ENCODE measurements around the gene UGT2B17.
"Not testable (repeated sequence)": the region's sequence is repeated elsewhere in the genome, so short reads cannot be mapped to it uniquely, and the experiment has no call there.

UGT2B17 gene

DNA sequence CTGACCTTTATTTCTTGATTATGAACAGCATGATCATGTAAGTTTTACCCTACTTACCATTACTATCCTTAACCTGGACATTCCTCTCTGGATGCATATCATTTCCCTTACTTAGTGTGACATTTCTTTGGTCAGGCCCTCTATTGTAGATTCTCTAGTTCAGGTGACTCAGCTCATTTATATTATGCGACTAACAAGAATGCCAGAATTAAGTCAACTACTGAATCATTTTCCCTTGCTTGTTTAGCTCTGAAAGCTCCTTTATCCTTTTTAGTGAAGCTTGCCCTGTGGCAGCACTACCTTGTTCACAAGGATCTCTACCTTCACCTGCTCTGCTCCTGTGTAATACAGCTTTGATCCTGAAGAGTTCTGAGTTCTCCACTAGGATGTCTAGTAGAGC lies 15.1 kb upstream of the UGT2B17 start:
- Histone ChIP-seq H2BK5ac (ENCODE audit: low read length) (no peak overlapping the region), H3K56ac (ENCODE audit: low read length) (no peak overlapping the region), H3K4me1 (ENCODE audit: control insufficient read depth, low read depth, low read length) (no peaks in the 10 kb centered on the region), H3K4ac (ENCODE audit: low read depth, low read length) (no peak overlapping the region), H3K18ac (ENCODE audit: low read length) (no peak overlapping the region), H3K27me3 (ENCODE audit: insufficient read depth, low read length, poor library complexity) (no peaks in the 10 kb centered on the region), H3K79me2 (ENCODE audit: control insufficient read depth, insufficient read depth, low read length) (no peaks in the 10 kb centered on the region), H3K23ac (ENCODE audit: low read length) (no peak overlapping the region), H3K4me3 (ENCODE audit: low read length) (no peak overlapping the region), H3K27ac (ENCODE audit: low read depth, low read length) (no peak overlapping the region), H2BK15ac (replicated peaks; ENCODE audit: low read depth) (no peak overlapping the region), H3K79me1 (ENCODE audit: low read length) (no peaks in the 10 kb centered on the region), H3K9ac (ENCODE audit: low read length) (no peak overlapping the region), H3K36me3 (ENCODE audit: control insufficient read depth, insufficient read depth, low read length) (no peaks in the 10 kb centered on the region), H3K4me2 (ENCODE audit: low read length) (no peak overlapping the region), H4K8ac (ENCODE audit: low read depth, low read length) (no peak overlapping the region), H2BK120ac (ENCODE audit: low read depth, low read length) (no peak overlapping the region), H4K5ac (ENCODE audit: low read length) (no peak overlapping the region), H2AK5ac (ENCODE audit: low read length) (no peak overlapping the region)
- no CpG with 5 or more reads among the region's 1 CpG for WGBS (ENCODE audit: extremely low coverage, insufficient coverage, low lambda C conversion rate)
- peak; percentile 35 for DNase-seq

DNA sequence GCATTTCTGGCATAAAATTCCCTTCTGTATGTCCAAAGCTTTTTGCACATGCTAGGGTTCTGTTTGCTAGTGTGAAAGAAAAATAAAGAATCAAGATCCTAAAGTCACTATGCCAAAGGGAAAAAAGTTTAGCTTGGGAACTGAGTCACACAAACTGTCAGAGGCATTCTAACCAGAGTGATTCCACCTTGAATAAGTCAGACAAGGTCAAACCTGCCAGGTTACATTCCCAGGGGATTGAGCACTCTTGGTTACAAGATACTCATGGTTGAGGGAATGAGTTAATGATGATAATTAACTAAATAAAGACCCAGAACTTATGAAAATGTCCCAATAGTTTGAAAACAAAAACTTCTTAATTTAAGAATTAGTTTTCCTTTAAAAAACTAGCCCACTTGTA lies 13.7 kb upstream of the UGT2B17 start:
- no peak overlapping the region for H4K5ac ChIP-seq (ENCODE audit: low read length)
- no peak overlapping the region for H3K18ac ChIP-seq (ENCODE audit: low read length)
- no peak overlapping the region for H3K23ac ChIP-seq (ENCODE audit: low read length)
- H3K56ac ChIP-seq (ENCODE audit: low read length), result no peak overlapping the region
- no peak overlapping the region for H4K8ac ChIP-seq (ENCODE audit: low read depth, low read length)
- H2AK5ac ChIP-seq (ENCODE audit: low read length), result no peak overlapping the region
- H3K27me3 ChIP-seq (ENCODE audit: insufficient read depth, low read length, poor library complexity), result no peaks in the 10 kb centered on the region
- H3K9ac ChIP-seq (ENCODE audit: low read length), result no peak overlapping the region
- no peak overlapping the region for H2BK15ac ChIP-seq (replicated peaks; ENCODE audit: low read depth)
- H3K27ac ChIP-seq (ENCODE audit: low read depth, low read length), result no peak overlapping the region
- H3K4ac ChIP-seq (ENCODE audit: low read depth, low read length), result no peak overlapping the region
- H3K79me1 ChIP-seq (ENCODE audit: low read length), result no peaks in the 10 kb centered on the region
- H3K4me1 ChIP-seq (ENCODE audit: control insufficient read depth, low read depth, low read length), result no peaks in the 10 kb centered on the region
- no peaks in the 10 kb centered on the region for H3K79me2 ChIP-seq (ENCODE audit: control insufficient read depth, insufficient read depth, low read length)
- DNase-seq, result peak; percentile 30
- H2BK5ac ChIP-seq (ENCODE audit: low read length), result no peak overlapping the region
- no peak overlapping the region for H3K4me2 ChIP-seq (ENCODE audit: low read length)
- no peak overlapping the region for H2BK120ac ChIP-seq (ENCODE audit: low read depth, low read length)
- H3K4me3 ChIP-seq (ENCODE audit: low read length), result no peak overlapping the region
- H3K36me3 ChIP-seq (ENCODE audit: control insufficient read depth, insufficient read depth, low read length), result no peaks in the 10 kb centered on the region

DNA sequence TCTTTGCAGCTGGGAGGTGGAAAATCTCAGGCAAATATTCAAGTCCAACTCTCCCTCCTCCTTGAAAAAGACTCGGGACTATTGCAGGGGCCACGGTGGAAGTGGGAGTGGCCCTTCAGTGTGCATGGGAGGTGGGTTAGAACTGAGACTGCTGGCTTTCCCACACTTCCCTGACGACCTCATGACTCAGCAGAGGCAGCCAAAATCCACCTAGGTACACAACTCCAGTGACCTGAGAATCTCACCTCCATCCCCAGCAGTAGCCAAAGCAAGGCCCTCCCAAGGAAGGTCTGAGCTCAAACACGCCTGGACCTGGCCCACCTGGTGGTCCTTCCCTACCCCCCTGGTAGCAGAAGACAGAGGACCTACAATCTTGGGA lies 6.2 kb upstream of the UGT2B17 start:
- DNase-seq, result no peak
- Histone ChIP-seq H3K18ac (ENCODE audit: low read length) (no peak overlapping the region), H3K4me1 (ENCODE audit: control insufficient read depth, low read depth, low read length) (no peaks in the 10 kb centered on the region), H3K36me3 (ENCODE audit: control insufficient read depth, insufficient read depth, low read length) (no peaks in the 10 kb centered on the region), H4K8ac (ENCODE audit: low read depth, low read length) (no peak overlapping the region), H3K9ac (ENCODE audit: low read length) (no peak overlapping the region), H3K23ac (ENCODE audit: low read length) (no peak overlapping the region), H2AK5ac (ENCODE audit: low read length) (no peak overlapping the region), H2BK120ac (ENCODE audit: low read depth, low read length) (no peak overlapping the region), H3K27ac (ENCODE audit: low read depth, low read length) (no peak overlapping the region), H3K56ac (ENCODE audit: low read length) (no peak overlapping the region), H3K4me3 (ENCODE audit: low read length) (no peak overlapping the region), H3K4ac (ENCODE audit: low read depth, low read length) (no peak overlapping the region), H3K79me2 (ENCODE audit: control insufficient read depth, insufficient read depth, low read length) (no peaks in the 10 kb centered on the region), H2BK5ac (ENCODE audit: low read length) (no peak overlapping the region), H3K79me1 (ENCODE audit: low read length) (no peaks in the 10 kb centered on the region), H3K27me3 (ENCODE audit: insufficient read depth, low read length, poor library complexity) (no peaks in the 10 kb centered on the region), H2BK15ac (replicated peaks; ENCODE audit: low read depth) (no peak overlapping the region), H4K5ac (ENCODE audit: low read length) (no peak overlapping the region), H3K4me2 (ENCODE audit: low read length) (no peak overlapping the region)
- WGBS (ENCODE audit: extremely low coverage, insufficient coverage, low lambda C conversion rate), result no CpG with 5 or more reads among the region's 4 CpGs

DNA sequence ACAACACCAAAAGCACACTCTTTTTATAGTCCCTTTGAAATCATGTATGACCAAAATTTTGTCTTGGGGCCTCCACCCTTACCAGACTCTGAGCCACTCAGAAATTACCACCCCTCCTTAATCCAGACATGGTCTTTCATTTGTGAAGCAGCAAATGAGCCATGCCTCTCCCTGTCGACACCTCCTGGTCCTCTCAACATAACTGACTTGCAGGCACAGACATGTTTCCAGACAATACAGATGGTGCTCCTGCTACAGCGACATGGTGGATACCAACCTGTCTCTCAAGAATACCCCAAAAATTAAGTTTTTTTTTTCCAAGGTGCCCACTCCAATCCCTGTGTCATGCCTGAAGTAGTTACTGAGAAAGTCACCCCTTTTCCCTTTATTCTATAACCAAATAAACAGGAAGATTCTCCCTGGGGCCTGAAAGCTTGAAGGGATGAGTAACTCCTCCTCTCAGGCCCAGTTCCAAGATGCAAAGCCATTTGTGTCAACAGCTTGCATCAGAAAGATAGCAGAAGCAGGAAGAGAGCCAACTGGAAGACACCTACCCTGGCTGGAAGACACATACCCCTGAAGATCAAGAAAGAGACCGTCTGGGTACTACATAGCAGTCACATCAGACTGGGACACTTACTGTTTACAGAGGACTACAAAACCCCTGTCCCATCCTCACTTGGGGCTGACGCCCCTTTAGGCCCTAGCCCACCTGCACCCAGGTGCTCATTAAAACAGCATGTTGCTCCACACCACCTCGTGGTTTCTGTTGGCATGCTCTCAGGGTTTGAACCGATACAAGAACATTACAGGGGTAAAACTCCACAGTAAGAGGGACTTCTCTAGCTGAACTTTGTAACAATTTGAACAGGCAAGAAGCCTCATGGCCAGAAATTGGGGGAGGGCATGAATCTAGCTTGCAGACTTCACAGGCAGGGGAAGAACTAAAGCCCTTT lies 5.5 kb upstream of the UGT2B17 start:
- no peak overlapping the region for H3K23ac ChIP-seq (ENCODE audit: low read length)
- no peaks in the 10 kb centered on the region for H3K79me1 ChIP-seq (ENCODE audit: low read length)
- no peak overlapping the region for H2BK120ac ChIP-seq (ENCODE audit: low read depth, low read length)
- no peak overlapping the region for H4K5ac ChIP-seq (ENCODE audit: low read length)
- no peak overlapping the region for H4K8ac ChIP-seq (ENCODE audit: low read depth, low read length)
- no peaks in the 10 kb centered on the region for H3K4me1 ChIP-seq (ENCODE audit: control insufficient read depth, low read depth, low read length)
- H3K79me2 ChIP-seq (ENCODE audit: control insufficient read depth, insufficient read depth, low read length), result no peaks in the 10 kb centered on the region
- H2AK5ac ChIP-seq (ENCODE audit: low read length), result no peak overlapping the region
- H3K27me3 ChIP-seq (ENCODE audit: insufficient read depth, low read length, poor library complexity), result no peaks in the 10 kb centered on the region
- H3K4me3 ChIP-seq (ENCODE audit: low read length), result no peak overlapping the region
- no peak overlapping the region for H3K27ac ChIP-seq (ENCODE audit: low read depth, low read length)
- H3K4me2 ChIP-seq (ENCODE audit: low read length), result no peak overlapping the region
- H3K18ac ChIP-seq (ENCODE audit: low read length), result no peak overlapping the region
- no peak for DNase-seq
- no peak overlapping the region for H3K56ac ChIP-seq (ENCODE audit: low read length)
- H3K4ac ChIP-seq (ENCODE audit: low read depth, low read length), result no peak overlapping the region
- H2BK5ac ChIP-seq (ENCODE audit: low read length), result no peak overlapping the region
- no peaks in the 10 kb centered on the region for H3K36me3 ChIP-seq (ENCODE audit: control insufficient read depth, insufficient read depth, low read length)
- no peak overlapping the region for H3K9ac ChIP-seq (ENCODE audit: low read length)
- no CpG with 5 or more reads among the region's 6 CpGs for WGBS (ENCODE audit: extremely low coverage, insufficient coverage, low lambda C conversion rate)
- H2BK15ac ChIP-seq (replicated peaks; ENCODE audit: low read depth), result no peak overlapping the region

DNA sequence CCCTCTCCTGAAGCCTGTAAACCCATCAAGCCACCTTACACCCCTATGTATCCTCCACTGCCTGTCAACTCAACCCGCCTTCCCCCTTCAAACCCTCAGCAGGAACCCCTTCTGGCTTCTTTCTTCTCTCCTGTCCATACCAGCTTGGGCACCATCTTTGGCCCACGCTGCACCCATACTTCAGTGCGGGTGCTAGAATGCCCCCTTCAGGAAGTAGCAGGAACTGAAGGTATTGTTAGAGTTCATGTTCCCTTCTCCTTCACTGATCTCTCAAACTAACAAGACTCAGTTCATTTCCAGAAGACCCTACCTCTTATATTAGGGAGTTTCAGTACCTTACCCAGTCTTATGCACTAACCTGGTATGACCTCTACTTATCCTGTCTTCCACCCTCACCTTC lies 1.5 kb upstream of the UGT2B17 start:
- no peaks in the 10 kb centered on the region for H3K4me1 ChIP-seq (ENCODE audit: control insufficient read depth, low read depth, low read length)
- H4K5ac ChIP-seq (ENCODE audit: low read length), result no peak overlapping the region
- H3K56ac ChIP-seq (ENCODE audit: low read length), result no peak overlapping the region
- no peaks in the 10 kb centered on the region for H3K27me3 ChIP-seq (ENCODE audit: insufficient read depth, low read length, poor library complexity)
- H3K4me3 ChIP-seq (ENCODE audit: low read length), result no peak overlapping the region
- H3K79me2 ChIP-seq (ENCODE audit: control insufficient read depth, insufficient read depth, low read length), result no peaks in the 10 kb centered on the region
- no peaks in the 10 kb centered on the region for H3K36me3 ChIP-seq (ENCODE audit: control insufficient read depth, insufficient read depth, low read length)
- no CpG with 5 or more reads among the region's 3 CpGs for WGBS (ENCODE audit: extremely low coverage, insufficient coverage, low lambda C conversion rate)
- no peak overlapping the region for H3K27ac ChIP-seq (ENCODE audit: low read depth, low read length)
- H3K4ac ChIP-seq (ENCODE audit: low read depth, low read length), result no peak overlapping the region
- H2BK120ac ChIP-seq (ENCODE audit: low read depth, low read length), result no peak overlapping the region
- no peak overlapping the region for H3K18ac ChIP-seq (ENCODE audit: low read length)
- H2BK5ac ChIP-seq (ENCODE audit: low read length), result no peak overlapping the region
- no peaks in the 10 kb centered on the region for H3K79me1 ChIP-seq (ENCODE audit: low read length)
- no peak overlapping the region for H3K9ac ChIP-seq (ENCODE audit: low read length)
- no peak overlapping the region for H2BK15ac ChIP-seq (replicated peaks; ENCODE audit: low read depth)
- DNase-seq, result no peak
- no peak overlapping the region for H2AK5ac ChIP-seq (ENCODE audit: low read length)
- no peak overlapping the region for H3K23ac ChIP-seq (ENCODE audit: low read length)
- H4K8ac ChIP-seq (ENCODE audit: low read depth, low read length), result no peak overlapping the region
- no peak overlapping the region for H3K4me2 ChIP-seq (ENCODE audit: low read length)

DNA sequence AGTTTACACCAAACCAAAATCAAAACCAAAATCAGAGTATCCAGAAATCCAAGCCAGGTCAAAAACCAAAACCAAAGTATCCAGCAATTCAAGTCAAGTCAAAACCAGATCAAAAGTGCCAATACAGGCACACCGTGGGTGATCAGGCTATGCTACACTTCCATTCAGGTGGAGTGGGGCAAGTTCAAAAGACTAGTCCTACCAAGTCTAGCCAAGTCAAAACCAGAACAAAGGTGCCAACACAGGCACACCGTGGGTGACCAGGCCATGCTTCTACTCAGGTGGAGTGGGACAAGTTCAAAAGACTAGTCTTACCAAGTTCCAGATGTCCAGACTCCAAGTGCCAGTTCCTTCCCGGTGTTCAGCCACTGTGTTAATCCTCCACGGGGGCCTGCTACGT lies 486 bp downstream of the UGT2B17 start:
- not testable (repeated sequence) for H3K4me3 ChIP-seq (ENCODE audit: low read length); H3K27me3 ChIP-seq (ENCODE audit: insufficient read depth, low read length, poor library complexity); H3K4me1 ChIP-seq (ENCODE audit: control insufficient read depth, low read depth, low read length); H2AK5ac ChIP-seq (ENCODE audit: low read length); H3K18ac ChIP-seq (ENCODE audit: low read length); H3K9ac ChIP-seq (ENCODE audit: low read length); H2BK120ac ChIP-seq (ENCODE audit: low read depth, low read length); H3K79me1 ChIP-seq (ENCODE audit: low read length); H4K8ac ChIP-seq (ENCODE audit: low read depth, low read length); H3K79me2 ChIP-seq (ENCODE audit: control insufficient read depth, insufficient read depth, low read length); H2BK5ac ChIP-seq (ENCODE audit: low read length); H3K36me3 ChIP-seq (ENCODE audit: control insufficient read depth, insufficient read depth, low read length); H2BK15ac ChIP-seq (replicated peaks; ENCODE audit: low read depth); H3K4me2 ChIP-seq (ENCODE audit: low read length); H4K5ac ChIP-seq (ENCODE audit: low read length); DNase-seq; H3K56ac ChIP-seq (ENCODE audit: low read length); H3K27ac ChIP-seq (ENCODE audit: low read depth, low read length); H3K23ac ChIP-seq (ENCODE audit: low read length); H3K4ac ChIP-seq (ENCODE audit: low read depth, low read length)
- no CpG with 5 or more reads among the region's 5 CpGs for WGBS (ENCODE audit: extremely low coverage, insufficient coverage, low lambda C conversion rate)
